A673 (cell line): ENCODE data around the gene KBTBD12. TPM values are rescaled to one million over a fixed set of nuclear protein-coding genes. Genes with fewer than 3 reads are reported as not detected.
A peak's percentile ranks its signal among the peaks of the same experiment; 100 is the strongest.

Source experiments
- BruUV-seq: library from RNA; stranded (reverse); fragments of 400-500 nt; replicated peaks from 2 replicates; lab custom pipeline; 2021; lab: Mats Ljungman, UMichigan
- CTCF ChIA-PET: fragments of 300-600 bp; sonication (Branson Sonifier 250); formaldehyde crosslinking; loops from one replicate; lab custom pipeline; 2022; ENCODE audit warnings: antibody characterized with exemption; lab: Charles Lee
- POLR2A ChIA-PET: fragments of 300-600 bp; sonication (Branson Sonifier 250); formaldehyde crosslinking; loops from one replicate; lab custom pipeline; 2022; ENCODE audit warnings: antibody characterized with exemption; ENCODE audit not compliant: low non-redundant PET; lab: Charles Lee
- DNase-seq: peaks from one replicate; pipeline ENCODE4 v3.0.0-alpha.2; 2015; ENCODE audit warnings: low spot score
- H3K27ac ChIP-seq: fragments of 200-600 bp; sonication (generic); 2 replicates; pipeline ENCODE4 v1.5.1; 2016; ENCODE audit warnings: mixed run types, low read depth, mild to moderate bottlenecking, mixed read lengths, antibody characterized with exemption, low read length; ENCODE audit not compliant: poor library complexity, severe bottlenecking
- H3K27me3 ChIP-seq: fragments of 200-600 bp; sonication (generic); replicated peaks from 2 replicates; pipeline ENCODE4 v1.6.1; 2017; ENCODE audit warnings: mixed run types, low read depth, mild to moderate bottlenecking, mixed read lengths, antibody characterized with exemption, low read length; ENCODE audit not compliant: insufficient read depth, poor library complexity
- H3K36me3 ChIP-seq: fragments of 200-600 bp; sonication (generic); 2 replicates; pipeline ENCODE4 v1.6.1; 2016; ENCODE audit warnings: mixed run types, mild to moderate bottlenecking, mixed read lengths, antibody characterized with exemption, low read length; ENCODE audit not compliant: insufficient read depth, poor library complexity, severe bottlenecking
- H3K4me1 ChIP-seq: fragments of 200-600 bp; sonication (generic); 2 replicates; pipeline ENCODE4 v1.6.1; 2017; ENCODE audit warnings: mixed run types, mild to moderate bottlenecking, mixed read lengths, antibody characterized with exemption, low read length; ENCODE audit not compliant: insufficient read depth, poor library complexity, severe bottlenecking
- H3K4me3 ChIP-seq: fragments of 200-600 bp; sonication (generic); 2 replicates; pipeline ENCODE4 v1.5.1; 2016; ENCODE audit warnings: low read depth, mixed run types, mild to moderate bottlenecking, mixed read lengths, low read length; ENCODE audit not compliant: poor library complexity, severe bottlenecking
- H3K9me3 ChIP-seq: fragments of 200-600 bp; sonication (generic); 2 replicates; pipeline ENCODE4 v1.6.1; 2016; ENCODE audit warnings: mixed run types, low read depth, mild to moderate bottlenecking, mixed read lengths, antibody characterized with exemption, low read length; ENCODE audit not compliant: poor library complexity, severe bottlenecking
- CTCF ChIP-seq: fragments of 300-800, 200-600 bp; sonication (generic); conservative IDR thresholded peaks from 2 replicates; pipeline ENCODE4 v1.5.1; 2017; ENCODE audit warnings: low read depth, mild to moderate bottlenecking, antibody characterized with exemption, low read length, moderate library complexity, mixed read lengths
- EZH2 ChIP-seq: fragments of 200-600 bp; sonication (generic); IDR thresholded peaks from 2 replicates; pipeline ENCODE4 v1.6.1; 2017; ENCODE audit warnings: borderline replicate concordance, low read depth, mild to moderate bottlenecking, mixed read lengths, antibody characterized with exemption, low read length; ENCODE audit not compliant: poor library complexity, severe bottlenecking
- intact Hi-C: fragments of 100-400 bp; cut with micrococcal nuclease; formaldehyde crosslinking; loops from one replicate; pipeline ENCODE4 v1.10.0; 2022; ENCODE audit not compliant: unreplicated experiment
- total RNA-seq: library from RNA; stranded (reverse); gene quantifications from 2 replicates; pipeline ENCODE4 v1.2.3, GENCODE V29; 2021

The KBTBD12 gene
- total RNA-seq, 1 experiment from 2014 or later, result not detected

- no TSS peak for BruUV-seq
- Histone ChIP-seq H3K27ac (no peak overlapping the region), H3K27me3 (no peaks in the 10 kb centered on the region), H3K9me3 (no peaks in the 10 kb centered on the region), H3K4me1 (no peaks in the 10 kb centered on the region), H3K4me3 (no peak overlapping the region), H3K36me3 (no peaks in the 10 kb centered on the region)
- ChIA-PET CTCF (no interaction called here), POLR2A (no interaction called here)
- DNase-seq, result no peak
- TF ChIP-seq CTCF, result no peak
- TF ChIP-seq EZH2, result no peak
- intact Hi-C loops, result no loop called here
Observed at GRCh38 chr3:128007033-128007424, 92.0 kb downstream of the KBTBD12 start.

GRCh38 chr3:128009952-128010846 is 95.2 kb downstream of the KBTBD12 start:
- no TSS peak for BruUV-seq
- intact Hi-C loops, result loop anchor here (2.0 kb wide), 1 partner anchor 123 kb away; no protein-coding TSS in a partner anchor
- Histone ChIP-seq H3K4me3 (no peak overlapping the region), H3K27me3 (no peaks in the 10 kb centered on the region), H3K36me3 (no peaks in the 10 kb centered on the region), H3K9me3 (no peaks in the 10 kb centered on the region), H3K4me1 (no peaks in the 10 kb centered on the region), H3K27ac (peak overlapping the region; percentile 40)
- POLR2A ChIA-PET, result no interaction called here
- CTCF ChIA-PET, result interaction anchor here (0.6 kb wide), 1 partner anchor 136 kb away, joined by 4 read pairs; no protein-coding TSS in a partner anchor
- peak; percentile 24 for DNase-seq
- TF ChIP-seq CTCF, result no peak
- no peak for TF ChIP-seq EZH2

DNA sequence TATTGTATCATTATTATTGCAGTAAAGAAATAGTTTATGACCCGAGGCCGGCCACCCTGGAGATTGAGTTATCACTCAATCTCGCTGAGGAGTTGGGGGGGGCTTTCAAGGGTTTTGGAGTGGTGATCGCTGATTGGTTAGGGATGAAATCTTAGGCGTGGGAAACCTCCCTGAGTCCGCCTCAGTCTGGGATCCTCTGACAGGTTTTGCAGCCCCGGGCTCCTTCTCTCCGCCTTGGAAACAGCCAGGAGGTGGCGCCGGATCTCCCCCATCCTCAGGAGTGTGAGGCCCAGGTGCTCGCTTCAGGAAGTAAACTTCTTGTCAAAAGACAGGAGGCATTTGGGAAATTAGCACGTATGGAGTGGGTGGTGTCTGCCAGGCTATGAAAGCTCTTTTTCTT is 96.1 kb downstream of the KBTBD12 start:
- no peaks in the 10 kb centered on the region for H3K27me3 ChIP-seq
- H3K9me3 ChIP-seq, result peaks cover under 1% of the 10 kb centered on the region
- no peaks in the 10 kb centered on the region for H3K36me3 ChIP-seq
- no peaks in the 10 kb centered on the region for H3K4me1 ChIP-seq
- DNase-seq, result peak; percentile 65
- TF ChIP-seq CTCF, result peak; percentile 72
- TF ChIP-seq EZH2, result no peak
- no TSS peak for BruUV-seq
- no peak overlapping the region for H3K4me3 ChIP-seq
- no peak overlapping the region for H3K27ac ChIP-seq
- POLR2A ChIA-PET, result no interaction called here
- CTCF ChIA-PET, result no interaction called here
- intact Hi-C loops, result loop anchor here (2.0 kb wide), 1 partner anchor 122 kb away; no protein-coding TSS in a partner anchor
